DND-41 (cell line): Measurements from ENCODE around the gene TMEM59L.

Experiments
- CTCF ChIP-seq: IDR thresholded peaks from 2 replicates; pipeline ENCODE4 v1.5.1; 2012; ENCODE audit warnings: borderline replicate concordance, low read length, moderate library complexity, mild to moderate bottlenecking; ENCODE audit not compliant: poor library complexity, severe bottlenecking; ENCODE audit errors: extremely low read depth
- EZH2 ChIP-seq: IDR thresholded peaks from 3 replicates; pipeline ENCODE4 v1.6.1; 2012; ENCODE audit warnings: borderline replicate concordance, low read depth, mild to moderate bottlenecking, moderate library complexity, low read length, inconsistent platforms; ENCODE audit not compliant: severe bottlenecking

GRCh38 chr19:18660051-18660910 lies 47.6 kb downstream of the TMEM59L start:
- TF ChIP-seq EZH2, result no peak
- no peak for TF ChIP-seq CTCF
